Lung (tissue), 12 donors: ENCODE data around the gene MOB3B. TPM values are rescaled to one million over a fixed set of nuclear protein-coding genes. Genes with fewer than 3 reads are reported as not detected.
"Not testable (repeated sequence)": the region's sequence is repeated elsewhere in the genome, so short reads cannot be mapped to it uniquely, and the experiment has no call there.

ENCODE experiments used
- ATAC-seq: fragments of 200-7000 bp; cut with Tn5 transposase; one replicate; pipeline ENCODE4 v1.9.1; 2020; ENCODE audit warnings: moderate number of reproducible peaks; ENCODE audit not compliant: insufficient read depth, low FRiP score
- DNase-seq, 3 donors: peaks; one replicate each; pipeline ENCODE4 v3.0.0-alpha.2; 2013 to 2017
- H3K27ac ChIP-seq, 2 donors: one replicate each; pipeline ENCODE4 v1.5.1; 2013; ENCODE audit warnings: mild to moderate bottlenecking in 2 of 2, moderate library complexity in 2 of 2, control low read depth in 1 of 2, inconsistent platforms in 1 of 2, low read depth in 1 of 2, low read length in 1 of 2
- H3K27me3 ChIP-seq, 3 donors: one replicate each; pipeline ENCODE4 v1.5.1; 2013; ENCODE audit warnings: low read length in 2 of 3; ENCODE audit not compliant: control insufficient read depth in 3 of 3, insufficient read depth in 3 of 3
- H3K36me3 ChIP-seq, 4 donors: one replicate each; pipeline ENCODE4 v1.5.1; 2013; ENCODE audit warnings: low read length in 4 of 4, mild to moderate bottlenecking in 1 of 4, moderate library complexity in 1 of 4; ENCODE audit not compliant: control insufficient read depth in 4 of 4, insufficient read depth in 4 of 4
- H3K4me1 ChIP-seq, 5 donors: one replicate each; pipeline ENCODE4 v1.5.1; 2013; ENCODE audit warnings: low read length in 5 of 5, mild to moderate bottlenecking in 2 of 5, moderate library complexity in 1 of 5; ENCODE audit not compliant: control insufficient read depth in 5 of 5, insufficient read depth in 5 of 5
- H3K4me3 ChIP-seq: one replicate; pipeline ENCODE4 v1.5.1; 2013; ENCODE audit warnings: mild to moderate bottlenecking, control low read depth, moderate library complexity
- H3K9ac ChIP-seq, 2 donors: one replicate each; pipeline ENCODE4 v1.5.1; 2013; ENCODE audit warnings: low read length in 2 of 2, control low read depth in 1 of 2; ENCODE audit not compliant: insufficient read depth in 1 of 2
- H3K9me3 ChIP-seq, 4 donors: one replicate each; pipeline ENCODE4 v1.5.1; 2013; ENCODE audit warnings: low read length in 3 of 4, mild to moderate bottlenecking in 1 of 4, moderate library complexity in 1 of 4; ENCODE audit not compliant: control insufficient read depth in 4 of 4, insufficient read depth in 3 of 4
- WGBS, 2 donors: extraction: QIAGEN DNeasy Blood & Tissue Kit; methylation state at CpG; one replicate each; pipeline ENCODE4 v1.1.7; 2013; 5-methylcytosine and 5-hydroxymethylcytosine counted together
- polyA plus RNA-seq, 2 donors: library from polyadenylated mRNA; stranded (reverse); fragments of 200-250 nt; gene quantifications; one replicate each; pipeline ENCODE4 v1.2.1, GENCODE V29; 2013
- total RNA-seq, 2 donors: library from RNA; depleted of rRNA in 1 of 2; stranded (reverse); fragments of >200 nt in 1 of 2; gene quantifications; one replicate each; pipeline ENCODE4 v1.2.1, GENCODE V29; 2014 to 2021
- TF ChIP-seq, protein P1 (sequence below): IDR thresholded peaks from 2 replicates; pipeline ENCODE4 v1.5.1; 2012; ENCODE audit warnings: mild to moderate bottlenecking; ENCODE audit errors: control extremely low read depth, extremely low read depth
- donor health status: control.
- donor health status: control.
- donor health status: Bipolar disorder and iron deficiency.
- donor health status: healthy.
- donor health status: DM: yes; HTN: yes; CAD: no.

The MOB3B gene
- total and polyA plus RNA-seq, 4 donors: 1.6 to 12.9 (median 6.4) TPM

DNA sequence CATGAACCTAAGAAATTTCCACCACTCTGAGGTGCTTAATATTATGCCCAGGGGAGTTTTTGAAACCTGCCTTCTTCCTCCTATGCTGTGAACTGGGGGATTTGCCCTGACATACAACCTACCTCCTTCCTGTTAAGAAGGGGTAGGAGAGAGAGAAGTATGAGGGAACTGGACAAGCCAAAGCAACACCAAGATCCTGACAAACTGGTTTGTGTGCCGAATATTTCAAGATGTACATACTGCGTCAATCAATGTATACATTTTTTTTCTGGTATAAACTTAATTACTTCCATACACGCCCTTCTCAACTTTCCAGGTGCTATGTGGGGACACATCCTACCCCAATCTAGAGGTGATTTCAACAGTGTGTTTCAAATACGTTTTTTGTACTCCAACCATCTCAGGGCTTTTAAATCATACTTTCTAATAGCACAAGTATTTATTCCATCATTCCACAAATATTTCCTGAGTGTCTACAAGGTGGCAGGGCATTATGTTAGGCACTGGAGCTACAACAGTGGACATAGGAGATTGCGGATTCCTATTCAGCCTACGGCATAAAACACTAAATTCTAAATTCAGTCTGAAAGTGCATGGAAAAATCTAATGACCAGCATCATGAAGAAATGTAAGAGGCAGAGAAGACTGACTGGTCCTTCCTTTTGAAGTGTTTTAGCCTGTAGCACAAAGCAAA, 75.6 kb downstream of the MOB3B start:
- no peak overlapping the region for H3K27ac ChIP-seq
- TF ChIP-seq, protein P1, sequence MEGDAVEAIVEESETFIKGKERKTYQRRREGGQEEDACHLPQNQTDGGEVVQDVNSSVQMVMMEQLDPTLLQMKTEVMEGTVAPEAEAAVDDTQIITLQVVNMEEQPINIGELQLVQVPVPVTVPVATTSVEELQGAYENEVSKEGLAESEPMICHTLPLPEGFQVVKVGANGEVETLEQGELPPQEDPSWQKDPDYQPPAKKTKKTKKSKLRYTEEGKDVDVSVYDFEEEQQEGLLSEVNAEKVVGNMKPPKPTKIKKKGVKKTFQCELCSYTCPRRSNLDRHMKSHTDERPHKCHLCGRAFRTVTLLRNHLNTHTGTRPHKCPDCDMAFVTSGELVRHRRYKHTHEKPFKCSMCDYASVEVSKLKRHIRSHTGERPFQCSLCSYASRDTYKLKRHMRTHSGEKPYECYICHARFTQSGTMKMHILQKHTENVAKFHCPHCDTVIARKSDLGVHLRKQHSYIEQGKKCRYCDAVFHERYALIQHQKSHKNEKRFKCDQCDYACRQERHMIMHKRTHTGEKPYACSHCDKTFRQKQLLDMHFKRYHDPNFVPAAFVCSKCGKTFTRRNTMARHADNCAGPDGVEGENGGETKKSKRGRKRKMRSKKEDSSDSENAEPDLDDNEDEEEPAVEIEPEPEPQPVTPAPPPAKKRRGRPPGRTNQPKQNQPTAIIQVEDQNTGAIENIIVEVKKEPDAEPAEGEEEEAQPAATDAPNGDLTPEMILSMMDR: no peak
- ATAC-seq (no peak), DNase-seq (peak in 2 of 3 donors; percentile 24 to 47)
- H3K36me3 ChIP-seq: peaks cover 3 to 7% (median 5%) of the 10 kb centered on the region in 4 donors
- H3K27me3 ChIP-seq: no peaks in the 10 kb centered on the region
- H3K4me3 ChIP-seq: no peak overlapping the region
- peaks cover 0 to 17% (median 7%) of the 10 kb centered on the region in 5 donors for H3K4me1 ChIP-seq
- no peak overlapping the region for H3K9ac ChIP-seq
- H3K9me3 ChIP-seq: no peaks in the 10 kb centered on the region
- 77 to 87% methylated on average over 6 of the region's 6 CpGs for WGBS, 2 donors

DNA sequence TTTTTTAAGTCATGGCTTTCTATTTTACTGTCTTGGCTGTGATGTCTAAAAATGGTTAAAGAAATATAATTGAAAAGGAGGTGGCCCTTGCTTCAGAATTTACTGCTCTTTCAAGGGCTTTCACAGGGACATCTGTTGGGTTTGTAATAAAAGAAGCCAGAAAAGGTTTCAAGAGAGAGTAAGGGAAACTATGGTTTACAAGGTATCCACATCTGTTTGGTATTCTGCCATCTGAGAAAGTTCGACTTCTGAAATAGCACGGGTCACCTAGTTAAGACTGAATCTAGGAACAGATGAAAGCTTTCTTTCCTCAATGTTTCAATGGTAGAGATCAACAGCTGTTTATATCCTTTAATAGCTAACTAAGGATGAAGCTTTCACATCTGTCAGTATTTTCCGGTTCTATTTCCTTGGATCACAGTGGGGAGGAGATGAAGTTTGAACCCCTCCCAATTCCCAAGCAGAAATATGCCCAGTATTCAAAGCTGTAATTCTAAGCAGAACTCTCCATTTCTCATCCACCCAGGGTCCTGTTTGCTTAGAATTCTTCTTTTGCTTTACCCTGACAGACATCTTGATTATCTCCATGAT, 78.3 kb downstream of the MOB3B start:
- 68 to 72% methylated on average over 3 of the region's 3 CpGs for WGBS, 2 donors

GRCh38 chr9:27450752-27451151, 78.9 kb downstream of the MOB3B start:
- peaks cover 0 to 11% (median 0%) of the 10 kb centered on the region in 5 donors for H3K4me1 ChIP-seq
- H3K9me3 ChIP-seq: no peaks in the 10 kb centered on the region
- ATAC-seq (no peak), DNase-seq (no peak)
- H3K9ac ChIP-seq: no peak overlapping the region
- H3K27ac ChIP-seq: no peak overlapping the region
- H3K27me3 ChIP-seq: no peaks in the 10 kb centered on the region
- TF ChIP-seq, protein P1: no peak
- H3K36me3 ChIP-seq: peaks cover 3 to 7% (median 5%) of the 10 kb centered on the region in 4 donors
- H3K4me3 ChIP-seq: no peak overlapping the region

More for the DNA sequence above, 78.3 kb downstream of the MOB3B start:
- H3K36me3 ChIP-seq: peaks cover 3 to 7% (median 5%) of the 10 kb centered on the region in 4 donors
- DNase-seq (peak in 1 of 3 donors; percentile 44), ATAC-seq (no peak)
- H3K4me1 ChIP-seq: peaks cover 0 to 11% (median 0%) of the 10 kb centered on the region in 5 donors
- H3K27ac ChIP-seq: no peak overlapping the region
- TF ChIP-seq, protein P1: no peak
- no peaks in the 10 kb centered on the region for H3K27me3 ChIP-seq
- H3K9me3 ChIP-seq: no peaks in the 10 kb centered on the region
- H3K9ac ChIP-seq: no peak overlapping the region
- H3K4me3 ChIP-seq: no peak overlapping the region

GRCh38 chr9:27448356-27448755, 81.3 kb downstream of the MOB3B start:
- H3K27ac ChIP-seq, H3K4me1 ChIP-seq, DNase-seq, ATAC-seq, H3K4me3 ChIP-seq, H3K9ac ChIP-seq, H3K36me3 ChIP-seq, H3K27me3 ChIP-seq, H3K9me3 ChIP-seq: not testable (repeated sequence)
- WGBS, 2 donors: 87 to 90% methylated on average over 3 of the region's 3 CpGs
